ENCODE data around the gene GGA1. TPM values are rescaled to one million over a fixed set of nuclear protein-coding genes. Genes with fewer than 3 reads are reported as not detected.

GGA1 gene
- total and polyA plus RNA-seq, 9 donors, result 27.4 to 46.8 (median 36.6) TPM

DNA sequence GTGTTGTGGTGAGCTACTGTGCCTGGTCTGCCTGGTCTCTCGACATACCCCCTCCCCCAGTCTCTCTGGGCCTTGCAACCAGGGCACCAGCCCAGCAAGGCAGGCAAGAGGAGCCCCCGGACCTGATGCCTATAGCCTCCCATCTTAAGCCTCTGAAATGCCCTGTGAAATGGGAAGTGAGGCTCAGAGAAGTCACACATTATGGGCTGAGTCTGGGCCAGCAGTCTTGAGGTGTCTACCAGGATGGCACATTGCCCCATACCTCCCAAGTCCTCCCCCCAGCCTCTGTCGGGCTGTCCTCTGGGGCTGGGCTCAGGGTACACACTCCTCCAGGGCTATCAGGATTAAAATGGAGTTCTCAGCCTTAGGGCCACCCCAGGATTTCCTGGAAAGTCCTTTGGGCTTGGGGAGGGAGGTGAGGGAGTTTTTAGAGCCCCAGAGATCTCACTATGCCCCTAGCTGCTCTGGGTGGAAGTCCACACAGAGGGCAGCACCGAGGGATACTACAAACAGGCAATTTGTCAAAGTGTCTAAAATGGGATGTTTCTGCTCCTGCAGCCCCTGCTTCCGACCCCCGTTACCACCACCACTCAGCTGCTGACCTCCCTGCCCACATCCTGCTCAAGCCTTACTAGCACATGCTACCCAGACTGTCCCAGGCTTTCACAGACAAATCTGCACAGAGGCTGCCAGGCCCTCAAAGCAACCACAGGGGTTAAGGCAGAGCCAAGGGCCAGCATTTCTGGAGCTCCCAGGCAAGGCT lies 27.7 kb downstream of the GGA1 start:
- Histone ChIP-seq H3K36me3 (ENCODE audit: control insufficient read depth, insufficient read depth, low read length) (peaks cover 14% of the 10 kb centered on the region), H3K4me1 (ENCODE audit: control insufficient read depth, insufficient read depth, low read length) (peaks cover 90% of the 10 kb centered on the region)

DNA sequence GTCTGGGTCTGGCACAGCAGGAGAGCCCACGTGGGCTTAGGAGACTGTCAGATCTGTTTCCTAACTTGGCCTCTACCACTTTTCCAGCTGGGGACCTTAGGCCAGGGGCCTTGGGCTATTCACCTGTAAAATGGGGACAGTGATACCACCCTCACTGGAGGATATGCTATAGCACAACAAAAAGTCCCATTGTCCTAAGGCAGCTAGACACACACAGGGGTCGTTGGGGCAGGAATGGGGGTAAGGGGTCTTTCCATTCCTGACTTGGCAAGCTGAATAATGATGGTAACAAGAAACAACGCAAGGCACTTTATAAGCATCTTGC lies 28.3 kb downstream of the GGA1 start:
- no peaks in the 10 kb centered on the region for H3K9me3 ChIP-seq (replicated peaks; ENCODE audit: control insufficient read depth, low read depth, low read length)
- no peaks in the 10 kb centered on the region for H3K27me3 ChIP-seq (ENCODE audit: control insufficient read depth, insufficient read depth, low read length)
- DNase-seq, result no peak
- H3K4me1 ChIP-seq (ENCODE audit: control insufficient read depth, insufficient read depth, low read length), result peaks cover 85% of the 10 kb centered on the region
- peaks cover 15% of the 10 kb centered on the region for H3K36me3 ChIP-seq (ENCODE audit: control insufficient read depth, insufficient read depth, low read length)
- no peak overlapping the region for H3K4me3 ChIP-seq (ENCODE audit: low read length)
- WGBS (ENCODE audit: insufficient coverage), result 0% methylated on average over 1 of the region's 3 CpGs
- H3K27ac ChIP-seq (ENCODE audit: low read length), result no peak overlapping the region

More for the DNA sequence above, 27.7 kb downstream of the GGA1 start:
- WGBS (ENCODE audit: insufficient coverage), result 42% methylated on average over 2 of the region's 6 CpGs
- Histone ChIP-seq H3K27me3 (ENCODE audit: control insufficient read depth, insufficient read depth, low read length) (no peaks in the 10 kb centered on the region), H3K9me3 (replicated peaks; ENCODE audit: control insufficient read depth, low read depth, low read length) (no peaks in the 10 kb centered on the region), H3K27ac (ENCODE audit: low read length) (no peak overlapping the region), H3K4me3 (ENCODE audit: low read length) (no peak overlapping the region)
- DNase-seq, result peak; percentile 24

DNA sequence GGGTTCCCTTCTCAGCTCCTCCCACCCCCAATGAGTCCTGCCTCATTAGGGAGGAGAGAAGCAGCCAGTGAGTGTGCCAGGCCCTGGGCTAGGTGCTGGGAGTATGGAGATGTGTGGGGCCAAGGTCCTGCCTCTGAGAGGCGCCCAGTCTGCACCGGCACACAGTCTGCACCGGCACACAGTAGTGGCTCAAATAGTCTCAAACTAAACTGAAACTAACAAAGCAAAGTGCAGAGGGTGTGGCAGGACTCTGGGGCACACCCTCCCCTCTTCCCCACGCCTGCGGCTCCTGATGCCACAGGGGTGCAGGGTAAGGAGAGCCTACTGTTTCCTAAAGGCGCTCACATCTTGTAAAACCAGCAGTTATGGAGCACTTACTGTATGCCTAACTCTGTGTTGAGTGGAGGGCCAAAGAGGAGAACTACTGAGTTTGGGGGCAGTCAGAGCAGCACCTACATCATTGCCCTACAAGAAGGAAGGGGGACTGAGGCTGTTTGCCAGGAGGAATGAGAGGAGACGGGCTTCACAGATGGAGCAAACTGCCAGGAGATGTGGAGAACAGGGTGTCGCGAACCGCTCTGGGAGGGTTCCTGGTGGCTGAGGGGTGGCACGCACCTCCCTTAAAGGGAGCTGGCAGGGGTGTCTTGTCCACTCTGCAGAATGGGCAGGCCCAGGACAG lies 29.9 kb downstream of the GGA1 start:
- peaks cover 15% of the 10 kb centered on the region for H3K36me3 ChIP-seq (ENCODE audit: control insufficient read depth, insufficient read depth, low read length)
- WGBS (ENCODE audit: insufficient coverage), result 42% methylated on average over 7 of the region's 11 CpGs
- peak; percentile 35 for DNase-seq
- peaks cover 75% of the 10 kb centered on the region for H3K4me1 ChIP-seq (ENCODE audit: control insufficient read depth, insufficient read depth, low read length)
- peak overlapping the region; percentile 53 for H3K4me3 ChIP-seq (ENCODE audit: low read length)
- H3K27ac ChIP-seq (ENCODE audit: low read length), result no peak overlapping the region
- no peaks in the 10 kb centered on the region for H3K9me3 ChIP-seq (replicated peaks; ENCODE audit: control insufficient read depth, low read depth, low read length)
- H3K27me3 ChIP-seq (ENCODE audit: control insufficient read depth, insufficient read depth, low read length), result no peaks in the 10 kb centered on the region

DNA sequence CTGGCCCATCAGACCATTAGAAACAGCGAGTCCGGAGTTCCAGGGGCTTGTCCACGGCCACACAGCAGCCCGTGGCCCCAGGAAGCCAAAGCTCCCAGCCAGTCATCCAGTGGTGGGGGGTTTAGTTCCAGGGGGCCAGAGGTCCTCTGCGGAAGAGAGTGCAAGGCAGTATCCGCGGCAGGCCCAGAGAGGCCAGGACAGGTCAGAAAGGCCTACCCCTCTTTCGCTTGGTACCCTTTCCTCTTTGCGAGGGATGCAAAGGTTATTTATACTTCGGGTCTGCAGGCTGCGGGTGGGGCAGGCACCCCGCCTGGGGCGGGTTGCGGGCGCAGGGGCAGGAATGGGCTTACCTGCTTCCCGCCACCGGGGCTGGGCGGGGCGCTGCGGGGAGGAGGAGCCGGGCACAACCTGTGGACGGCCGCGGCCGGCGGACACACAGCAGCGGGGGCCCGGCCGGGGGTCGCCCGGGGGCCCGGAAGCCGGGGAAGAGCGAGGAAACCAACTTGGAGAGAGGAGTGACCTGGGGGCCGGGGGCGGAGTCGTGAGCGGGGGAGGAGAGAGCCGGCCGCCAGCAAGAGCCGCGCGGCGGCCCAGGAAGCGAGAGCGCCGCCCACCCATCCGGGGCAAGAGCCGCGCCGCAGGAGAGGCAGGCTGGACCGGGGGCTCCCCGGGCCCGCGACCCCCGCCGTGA lies 30.6 kb downstream of the GGA1 start, which contains the start of gene SH3BP1:
Gene SH3BP1 (plus strand): TSS at position 600 of the 691 bp plus-strand sequence. CDS start 119 bp downstream, outside the sequence.
- 7% methylated on average over 52 of the region's 57 CpGs for WGBS (ENCODE audit: insufficient coverage)
- peak; percentile 75 for DNase-seq
- H3K27me3 ChIP-seq (ENCODE audit: control insufficient read depth, insufficient read depth, low read length), result no peaks in the 10 kb centered on the region
- no peaks in the 10 kb centered on the region for H3K9me3 ChIP-seq (replicated peaks; ENCODE audit: control insufficient read depth, low read depth, low read length)
- H3K36me3 ChIP-seq (ENCODE audit: control insufficient read depth, insufficient read depth, low read length), result peaks cover 19% of the 10 kb centered on the region
- H3K4me3 ChIP-seq (ENCODE audit: low read length), result peak within 1 kb of the TSS; percentile 53
- peak within 1 kb of the TSS; percentile 3 for H3K27ac ChIP-seq (ENCODE audit: low read length)
- peaks cover 71% of the 10 kb centered on the region for H3K4me1 ChIP-seq (ENCODE audit: control insufficient read depth, insufficient read depth, low read length)

DNA sequence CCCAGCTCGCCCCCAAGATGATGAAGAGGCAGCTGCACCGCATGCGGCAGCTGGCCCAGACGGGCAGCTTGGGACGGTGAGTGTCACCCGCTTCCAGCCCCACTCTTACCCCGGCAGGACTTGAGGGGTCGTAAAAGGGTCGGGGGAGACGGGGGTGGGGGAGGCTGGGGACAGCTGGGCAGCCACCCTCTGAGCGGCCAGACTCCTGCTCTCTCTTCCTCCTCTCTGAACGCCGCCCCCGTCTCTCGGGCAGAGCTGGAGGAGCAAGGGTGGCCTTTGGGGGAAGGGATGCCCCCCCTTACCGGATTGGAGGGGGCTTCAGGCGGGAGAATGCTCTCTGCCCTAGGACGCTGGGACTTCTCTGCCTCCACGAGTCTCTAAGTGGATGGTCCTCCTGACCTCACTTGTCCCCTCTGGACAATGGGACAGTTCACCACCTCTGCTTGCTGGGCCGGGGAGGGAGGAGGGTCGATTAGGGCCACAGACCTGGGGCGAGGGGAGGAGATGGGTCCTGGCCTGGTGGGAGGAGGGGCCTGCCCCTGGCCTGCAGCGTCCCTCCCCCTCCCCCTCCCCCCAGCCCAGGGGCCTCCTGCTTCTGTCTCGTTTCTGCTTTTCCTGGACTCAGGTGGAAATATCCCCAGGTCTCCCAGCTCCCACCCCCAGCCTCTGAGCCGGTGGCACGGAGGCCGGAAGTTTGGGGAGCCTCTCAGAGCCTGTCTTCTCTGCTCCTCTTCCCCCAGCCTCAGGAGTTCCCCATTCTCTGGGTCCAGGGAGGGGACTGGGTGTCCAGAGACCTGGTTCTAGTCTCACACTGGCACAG lies 31.3 kb downstream of the GGA1 start:
- Histone ChIP-seq H3K9me3 (replicated peaks; ENCODE audit: control insufficient read depth, low read depth, low read length) (no peaks in the 10 kb centered on the region), H3K4me1 (ENCODE audit: control insufficient read depth, insufficient read depth, low read length) (peaks cover 63% of the 10 kb centered on the region), H3K4me3 (ENCODE audit: low read length) (peak overlapping the region; percentile 53), H3K27ac (ENCODE audit: low read length) (peak overlapping the region; percentile 3), H3K27me3 (ENCODE audit: control insufficient read depth, insufficient read depth, low read length) (no peaks in the 10 kb centered on the region), H3K36me3 (ENCODE audit: control insufficient read depth, insufficient read depth, low read length) (peaks cover 27% of the 10 kb centered on the region)
- DNase-seq, result peak; percentile 38
- 0% methylated on average over 1 of the region's 27 CpGs for WGBS (ENCODE audit: insufficient coverage)

DNA sequence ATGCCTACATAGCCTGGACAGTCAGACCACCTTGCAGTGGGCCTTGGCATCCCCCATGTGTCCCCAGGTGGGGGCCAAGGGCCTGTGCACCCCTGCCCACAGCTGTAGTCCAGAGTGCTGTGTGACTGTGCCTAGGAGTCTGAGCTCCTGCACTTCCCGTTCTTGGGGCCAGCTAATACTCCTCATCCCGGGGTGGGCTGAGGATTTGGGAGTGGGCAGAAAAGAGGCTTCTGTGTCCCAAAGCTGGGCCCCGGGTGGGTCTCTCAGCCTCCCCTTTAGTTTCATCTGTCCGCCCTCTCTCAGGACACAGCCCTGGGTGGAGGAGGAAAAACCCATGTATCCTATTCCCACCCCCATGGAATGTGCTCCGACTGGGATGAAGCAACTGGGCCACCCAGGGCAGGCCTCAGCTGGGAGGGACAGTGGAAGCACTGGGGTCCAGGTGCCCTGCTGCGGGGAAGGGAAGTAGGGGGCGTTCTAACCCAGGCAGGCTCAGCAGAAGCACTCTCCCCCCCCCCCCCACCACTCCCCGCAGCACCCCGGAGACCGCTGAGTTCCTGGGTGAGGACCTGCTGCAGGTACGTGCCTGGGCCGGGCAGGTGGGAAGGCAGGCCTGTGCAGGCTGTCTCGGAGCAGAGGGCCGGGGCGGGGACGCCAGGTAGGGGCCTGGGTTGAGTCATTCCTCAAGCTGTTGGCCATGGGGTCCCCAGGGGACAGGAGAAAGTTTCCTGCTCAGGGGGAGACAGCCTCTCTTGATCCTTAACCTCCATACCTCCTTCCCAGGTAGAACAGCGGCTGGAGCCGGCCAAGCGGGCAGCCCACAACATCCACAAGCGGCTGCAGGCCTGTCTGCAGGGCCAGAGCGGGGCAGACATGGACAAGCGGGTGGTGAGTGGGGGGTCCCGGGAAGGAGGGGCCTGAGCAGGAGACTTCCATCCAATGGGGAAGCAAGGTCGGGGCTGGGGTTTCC lies 32.2 kb downstream of the GGA1 start:
- peak; percentile 16 for DNase-seq
- H3K4me3 ChIP-seq (ENCODE audit: low read length), result peak overlapping the region; percentile 53
- peaks cover 54% of the 10 kb centered on the region for H3K4me1 ChIP-seq (ENCODE audit: control insufficient read depth, insufficient read depth, low read length)
- H3K27me3 ChIP-seq (ENCODE audit: control insufficient read depth, insufficient read depth, low read length), result no peaks in the 10 kb centered on the region
- WGBS (ENCODE audit: insufficient coverage), result 83% methylated on average over 6 of the region's 24 CpGs
- H3K36me3 ChIP-seq (ENCODE audit: control insufficient read depth, insufficient read depth, low read length), result peaks cover 30% of the 10 kb centered on the region
- no peak overlapping the region for H3K27ac ChIP-seq (ENCODE audit: low read length)
- H3K9me3 ChIP-seq (replicated peaks; ENCODE audit: control insufficient read depth, low read depth, low read length), result no peaks in the 10 kb centered on the region

DNA sequence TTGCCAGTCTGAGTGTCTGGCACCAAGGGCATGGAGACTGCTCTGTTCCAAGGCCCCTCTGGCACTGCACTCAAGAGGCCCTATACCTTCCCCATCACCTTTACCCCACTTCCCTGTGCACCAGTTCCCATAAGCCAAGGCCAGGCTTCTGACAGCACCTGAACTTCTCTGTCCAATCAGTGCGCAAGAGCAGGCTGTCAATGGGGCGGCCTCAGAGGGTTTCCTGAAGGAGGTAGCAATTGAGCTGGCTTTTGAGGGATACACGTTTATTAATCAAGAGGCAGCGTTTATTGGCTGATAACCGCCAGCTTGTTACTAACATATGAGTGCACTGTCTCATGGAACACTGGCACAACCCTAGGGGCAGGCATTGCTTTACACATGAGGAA lies 32.9 kb downstream of the GGA1 start:
- Histone ChIP-seq H3K4me1 (ENCODE audit: control insufficient read depth, insufficient read depth, low read length) (peaks cover 50% of the 10 kb centered on the region), H3K27ac (ENCODE audit: low read length) (no peak overlapping the region), H3K4me3 (ENCODE audit: low read length) (no peak overlapping the region), H3K36me3 (ENCODE audit: control insufficient read depth, insufficient read depth, low read length) (peaks cover 31% of the 10 kb centered on the region), H3K9me3 (replicated peaks; ENCODE audit: control insufficient read depth, low read depth, low read length) (no peaks in the 10 kb centered on the region), H3K27me3 (ENCODE audit: control insufficient read depth, insufficient read depth, low read length) (no peaks in the 10 kb centered on the region)
- WGBS (ENCODE audit: insufficient coverage), result 82% methylated on average over 5 of the region's 5 CpGs
- no peak for DNase-seq

DNA sequence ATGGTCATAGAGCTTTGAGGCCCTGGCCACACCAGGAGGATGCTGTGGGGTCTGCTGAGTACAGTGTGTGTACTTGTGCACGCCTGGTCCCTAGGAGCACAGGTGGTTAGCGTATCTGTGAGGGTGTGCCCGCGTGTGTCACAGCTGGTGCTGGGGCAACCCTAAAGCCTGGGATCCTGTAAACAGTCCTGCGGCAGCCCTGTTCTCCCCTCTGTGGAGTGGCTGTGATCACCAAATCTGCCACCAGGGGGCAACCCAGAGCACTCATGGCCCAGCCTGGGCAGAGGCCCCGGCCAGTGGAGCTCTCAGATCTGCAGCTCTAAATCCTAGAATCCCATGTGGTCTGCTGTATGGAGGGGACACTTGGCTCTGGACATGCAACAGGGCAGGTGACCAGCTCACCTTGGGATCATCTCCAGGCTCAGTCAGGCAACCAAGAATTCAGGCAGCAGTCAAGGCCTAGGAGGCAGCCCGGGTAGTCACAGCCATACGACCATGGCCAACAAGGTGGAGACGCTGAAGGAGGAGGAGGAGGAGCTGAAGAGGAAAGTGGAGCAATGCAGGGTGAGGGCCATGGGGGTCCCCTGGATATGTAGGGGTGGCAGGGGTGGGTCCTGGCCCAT lies 34.7 kb downstream of the GGA1 start:
- peak; percentile 87 for DNase-seq
- whole genome bisulfite sequencing (ENCODE audit: insufficient coverage), result 29% methylated on average over 6 of the region's 9 CpGs
- peaks cover 40% of the 10 kb centered on the region for H3K4me1 ChIP-seq (ENCODE audit: control insufficient read depth, insufficient read depth, low read length)

DNA sequence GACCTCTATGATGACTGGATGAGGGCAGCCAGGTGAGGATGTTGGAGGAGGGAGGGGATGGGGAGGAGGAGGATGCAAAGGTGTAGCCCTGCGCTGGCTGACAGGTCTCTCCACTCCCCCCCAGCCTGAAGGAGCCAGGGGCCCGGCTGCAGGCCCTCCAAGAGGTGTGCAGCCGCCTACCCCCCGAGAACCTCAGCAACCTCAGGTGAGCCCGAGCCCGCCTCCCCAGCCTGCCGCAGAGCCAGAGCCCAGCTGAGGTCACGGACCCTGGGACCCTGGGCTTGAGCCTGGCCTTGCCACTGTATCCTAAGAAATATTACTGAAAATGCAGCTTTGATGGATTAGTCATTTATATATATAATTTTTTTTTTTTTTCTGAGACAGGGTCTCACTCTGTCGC lies 38.7 kb downstream of the GGA1 start:
- Histone ChIP-seq H3K4me1 (ENCODE audit: control insufficient read depth, insufficient read depth, low read length) (peaks cover 16% of the 10 kb centered on the region), H3K36me3 (ENCODE audit: control insufficient read depth, insufficient read depth, low read length) (peaks cover 49% of the 10 kb centered on the region), H3K27me3 (ENCODE audit: control insufficient read depth, insufficient read depth, low read length) (no peaks in the 10 kb centered on the region), H3K9me3 (replicated peaks; ENCODE audit: control insufficient read depth, low read depth, low read length) (no peaks in the 10 kb centered on the region), H3K27ac (ENCODE audit: low read length) (no peak overlapping the region), H3K4me3 (ENCODE audit: low read length) (no peak overlapping the region)
- DNase-seq, result no peak
- WGBS (ENCODE audit: insufficient coverage), result no CpG with 5 or more reads among the region's 9 CpGs

More for the DNA sequence above, 34.7 kb downstream of the GGA1 start:
- no peaks in the 10 kb centered on the region for H3K27me3 ChIP-seq (ENCODE audit: control insufficient read depth, insufficient read depth, low read length)
- H3K36me3 ChIP-seq (ENCODE audit: control insufficient read depth, insufficient read depth, low read length), result peaks cover 43% of the 10 kb centered on the region
- H3K4me3 ChIP-seq (ENCODE audit: low read length), result no peak overlapping the region
- no peak overlapping the region for H3K27ac ChIP-seq (ENCODE audit: low read length)
- H3K9me3 ChIP-seq (replicated peaks; ENCODE audit: control insufficient read depth, low read depth, low read length), result no peaks in the 10 kb centered on the region
